Measurements from ENCODE around the gene ADNP2.
A peak's percentile ranks its signal among the peaks of the same experiment; 100 is the strongest.
"Not testable (repeated sequence)": the region's sequence is repeated elsewhere in the genome, so short reads cannot be mapped to it uniquely, and the experiment has no call there.

Gene ADNP2

DNA sequence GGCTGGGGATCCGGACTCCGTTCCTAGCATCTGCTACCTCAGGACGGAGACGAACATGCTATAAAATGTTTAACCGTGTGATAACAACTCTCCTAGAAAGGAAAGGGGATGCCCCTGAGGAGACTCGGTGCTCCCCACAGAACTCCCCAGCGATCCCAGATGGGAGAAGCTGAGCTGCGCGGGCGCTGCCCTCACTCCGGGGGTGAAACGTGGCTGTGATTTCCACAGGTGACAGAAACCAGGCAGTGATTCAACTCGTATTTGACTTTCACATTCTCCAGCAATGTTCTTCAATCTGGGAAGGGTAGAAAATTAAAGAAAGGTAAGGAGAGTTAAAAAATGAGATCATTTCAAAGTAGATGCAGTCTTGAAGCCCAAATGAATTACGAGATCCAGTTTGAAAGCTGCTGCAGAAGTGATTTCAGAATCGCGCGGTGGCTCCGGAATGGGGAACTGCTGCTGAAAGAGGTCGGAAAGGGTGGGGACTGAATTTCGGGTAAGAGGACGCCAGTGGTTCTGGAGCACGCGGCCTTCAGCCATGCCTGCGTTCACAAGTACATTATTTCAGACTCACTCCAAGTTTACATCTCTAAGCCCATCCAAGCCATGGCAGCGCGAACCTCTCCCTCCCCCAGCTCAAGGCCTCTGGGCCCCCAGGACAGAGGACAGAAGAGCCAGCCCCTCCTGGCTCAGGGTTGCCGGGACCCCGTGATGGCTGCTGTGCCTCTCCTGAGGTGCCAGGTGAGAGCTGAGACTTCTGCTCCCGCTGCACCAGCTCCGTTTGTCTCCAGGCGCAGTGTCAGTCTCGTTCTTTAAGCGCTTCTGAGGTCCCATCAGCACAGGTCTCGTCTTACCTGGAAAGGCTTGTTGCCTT is 39.5 kb downstream of the ADNP2 start:
- DNase-seq, result no peak

DNA sequence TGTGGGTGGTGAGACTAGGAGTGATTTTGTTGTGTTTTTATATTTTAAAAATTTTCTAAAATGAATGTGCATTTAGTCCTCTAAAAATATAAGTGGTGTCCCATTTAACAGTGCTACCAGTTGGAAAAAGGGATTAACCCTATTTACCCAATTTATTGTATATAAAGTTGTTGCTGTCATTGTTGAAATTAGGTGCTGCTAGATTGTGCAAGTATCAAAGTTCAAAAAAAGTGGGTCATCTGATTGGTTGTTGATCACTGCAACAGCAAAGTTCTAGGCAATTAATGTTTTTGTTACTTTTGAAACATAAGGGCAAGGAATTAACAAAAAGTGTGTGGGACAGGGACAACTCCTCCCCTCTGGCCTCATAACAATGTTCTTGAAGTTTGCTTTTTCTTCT is 40.6 kb downstream of the ADNP2 start:
- no peak for DNase-seq

DNA sequence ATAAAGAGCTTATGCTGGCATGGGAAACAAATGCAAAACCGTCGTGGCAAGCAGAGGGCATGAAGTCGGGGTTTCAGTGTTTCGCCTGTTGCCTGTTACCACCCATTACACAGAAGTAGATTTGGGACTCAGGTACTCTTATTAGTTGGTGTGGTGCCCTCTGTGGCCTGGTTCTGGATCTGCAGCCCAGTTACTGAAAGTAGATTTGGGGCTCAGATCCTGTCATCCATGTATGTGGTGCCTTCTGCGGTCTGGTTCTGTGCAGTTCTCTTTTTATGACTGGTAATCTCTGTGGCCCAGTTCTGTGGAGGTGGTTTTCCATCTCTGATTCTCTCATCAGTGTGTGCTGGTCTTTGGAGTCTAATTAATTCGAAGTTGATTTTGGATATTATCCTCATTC is 45.2 kb downstream of the ADNP2 start:
- peak; percentile 29 for DNase-seq

DNA sequence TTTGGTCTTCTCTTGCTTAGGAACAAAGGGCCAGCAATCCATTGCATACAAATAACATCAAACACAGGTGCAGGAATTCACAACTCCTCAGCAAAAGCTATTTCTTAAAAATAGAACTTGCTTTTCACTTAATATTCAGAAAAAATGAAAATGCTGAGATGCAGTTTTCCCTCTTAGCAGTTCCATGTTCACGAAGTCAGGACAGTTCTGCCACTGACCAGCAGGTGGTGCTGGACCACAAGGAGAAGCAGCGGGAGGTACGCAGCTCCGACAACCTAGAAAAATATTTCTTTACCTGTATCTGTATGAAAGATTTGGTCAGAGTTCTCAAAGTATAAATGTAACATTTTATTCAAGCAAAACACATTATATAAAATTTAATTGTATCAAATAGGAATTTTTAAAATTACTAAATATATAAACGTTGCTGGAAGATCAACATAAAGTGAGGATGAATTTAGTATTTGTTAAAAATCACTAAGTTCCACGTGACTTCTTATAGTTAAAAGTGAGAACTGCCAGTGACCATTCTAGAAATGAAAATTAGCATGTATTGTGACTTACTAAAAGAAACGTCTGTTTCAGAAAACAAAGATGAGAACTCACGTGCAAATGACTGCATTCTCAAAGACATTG is 48.8 kb downstream of the ADNP2 start:
- peak; percentile 71 for DNase-seq

DNA sequence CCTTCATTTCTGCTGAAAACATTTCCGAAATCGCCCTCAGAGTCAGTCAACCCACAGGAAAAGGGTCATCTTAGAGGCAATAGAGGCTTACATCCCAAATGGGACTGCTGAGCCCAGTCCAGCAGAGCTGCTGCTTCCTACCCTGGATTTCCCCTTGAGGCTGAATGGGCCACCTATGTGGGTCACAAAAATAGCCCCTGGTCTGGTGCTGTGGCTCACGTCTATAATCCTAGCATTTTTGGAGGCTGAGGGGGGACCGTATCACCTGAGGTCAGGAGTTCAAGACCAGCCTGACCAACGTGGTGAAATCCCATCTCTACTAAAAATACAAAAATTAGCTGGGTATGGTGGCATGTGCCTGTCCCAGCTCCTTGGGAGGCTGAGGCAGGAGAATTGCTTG is 49.3 kb downstream of the ADNP2 start:
- DNase-seq, result no peak

DNA sequence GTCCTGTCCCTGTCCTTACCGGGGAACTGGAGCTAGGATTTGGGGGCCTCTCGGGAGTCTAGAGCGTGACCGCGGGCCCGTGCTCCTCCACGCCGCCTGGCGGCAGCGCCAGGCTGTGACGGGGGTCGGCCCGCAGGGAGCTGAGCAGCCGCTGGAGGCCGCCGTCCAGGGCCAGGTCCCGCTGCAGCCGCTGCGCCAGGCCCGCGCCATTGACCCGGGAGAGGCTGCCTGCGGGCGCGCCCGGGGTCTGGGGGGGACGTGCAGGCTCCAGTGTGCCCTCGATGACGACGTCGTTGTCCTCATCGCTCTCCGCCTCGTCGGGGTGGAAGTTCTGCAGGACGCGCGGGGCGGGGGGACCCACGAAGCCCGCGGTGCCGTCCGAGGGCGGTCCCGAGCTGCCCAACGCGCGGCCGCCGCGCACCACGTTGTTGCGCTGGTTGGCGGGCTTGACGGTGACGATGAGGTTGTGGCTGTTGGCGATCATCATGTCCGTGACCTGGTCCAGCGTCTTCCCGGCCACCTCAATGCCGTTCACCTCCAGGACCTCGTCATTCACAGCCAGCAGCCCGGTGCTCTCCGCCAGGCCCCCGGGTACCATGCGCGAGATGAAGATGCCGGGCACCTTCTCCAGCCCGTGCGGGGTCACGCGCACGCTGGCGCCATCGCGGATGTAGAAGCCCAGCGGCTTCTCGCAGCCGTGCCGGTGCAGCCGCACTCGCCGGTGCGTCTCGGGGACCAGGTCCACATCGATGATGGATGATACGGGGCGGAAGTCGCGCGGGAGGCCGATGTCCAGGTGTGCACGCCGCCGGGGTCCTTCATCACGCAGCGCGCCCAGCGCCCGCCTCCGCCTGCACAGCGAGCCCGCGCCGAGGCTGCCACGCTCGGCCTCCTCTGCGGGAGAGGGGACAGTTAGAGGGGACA is 50.9 kb downstream of the ADNP2 start:
- DNase-seq, result peak; percentile 34

DNA sequence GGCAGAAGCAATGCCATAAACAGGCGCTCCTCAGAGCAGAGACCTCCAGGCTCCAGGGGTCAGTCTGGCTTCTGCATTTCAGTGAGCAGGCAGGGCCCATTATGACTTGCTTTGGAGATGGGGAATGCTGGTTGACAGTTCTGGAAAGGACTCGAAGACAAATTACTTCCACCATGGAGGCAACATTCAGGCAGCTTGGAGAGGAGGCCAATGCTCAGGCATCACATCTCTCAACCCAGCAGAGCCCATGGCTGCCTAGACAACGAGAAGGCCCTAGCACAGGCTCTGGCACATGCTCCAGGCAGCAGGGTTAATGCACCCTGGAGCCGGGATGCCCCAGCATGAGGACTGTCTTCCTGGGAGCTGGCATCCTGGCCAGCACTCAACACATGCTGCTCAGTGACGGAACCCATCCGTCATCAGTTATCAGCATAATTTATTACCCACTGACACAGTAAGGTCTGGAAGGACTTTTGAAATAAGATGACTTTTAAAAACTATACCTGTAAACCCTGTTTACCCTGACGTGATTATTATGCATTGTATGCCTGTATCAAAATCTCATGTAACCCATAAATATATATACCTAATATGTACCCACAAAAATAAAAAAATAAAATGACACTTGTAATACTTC is 52.8 kb downstream of the ADNP2 start:
- no peak for DNase-seq

DNA sequence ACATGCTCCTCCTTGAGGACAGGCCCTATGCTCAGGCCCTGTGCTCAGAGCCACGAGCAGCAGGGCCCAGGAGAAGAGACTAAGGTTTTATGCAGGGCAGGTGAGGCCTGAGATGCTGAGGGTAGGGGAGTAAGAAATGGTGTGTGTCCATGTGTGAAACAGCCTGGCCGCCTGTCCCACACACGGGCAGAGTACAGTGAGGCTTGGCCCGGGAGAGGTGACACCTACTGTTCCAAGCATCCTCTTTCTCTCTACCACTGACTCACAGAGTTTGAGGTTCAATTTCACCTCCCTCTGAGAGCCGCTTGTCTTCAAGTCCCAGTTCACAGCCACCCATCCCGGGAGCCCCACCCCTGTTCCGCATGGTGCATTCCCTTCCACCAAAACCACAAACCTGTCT is 54.1 kb downstream of the ADNP2 start:
- no peak for DNase-seq

DNA sequence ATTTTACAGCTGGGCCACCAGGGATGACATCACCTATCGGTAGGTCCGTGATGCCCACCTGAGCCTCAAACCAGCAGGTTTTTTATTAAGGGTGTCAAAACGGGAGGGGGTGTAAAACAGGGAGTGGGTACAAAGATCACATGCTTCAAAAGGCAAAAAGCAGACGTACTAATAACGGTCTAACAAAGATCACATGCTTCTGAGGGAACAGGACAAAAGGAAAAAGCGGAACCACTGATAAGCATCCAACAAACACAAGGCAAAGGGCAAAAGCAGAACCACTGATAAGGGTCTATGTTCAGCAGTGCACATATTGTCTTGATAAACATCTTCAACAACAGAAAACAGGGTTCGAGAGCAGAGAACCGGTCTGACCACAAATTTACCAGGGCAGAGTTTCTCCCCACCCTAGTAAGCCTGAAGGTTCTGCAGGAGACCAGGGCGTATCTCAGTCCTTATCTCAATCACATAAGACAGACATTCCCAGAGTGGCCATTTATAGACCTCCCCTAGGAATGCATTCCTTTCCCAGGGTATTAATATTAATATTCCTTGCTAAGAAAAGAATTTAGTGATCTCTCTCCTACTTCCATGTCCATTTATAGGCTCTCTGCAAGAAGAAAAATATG is 55.8 kb downstream of the ADNP2 start:
- not testable (repeated sequence) for DNase-seq

DNA sequence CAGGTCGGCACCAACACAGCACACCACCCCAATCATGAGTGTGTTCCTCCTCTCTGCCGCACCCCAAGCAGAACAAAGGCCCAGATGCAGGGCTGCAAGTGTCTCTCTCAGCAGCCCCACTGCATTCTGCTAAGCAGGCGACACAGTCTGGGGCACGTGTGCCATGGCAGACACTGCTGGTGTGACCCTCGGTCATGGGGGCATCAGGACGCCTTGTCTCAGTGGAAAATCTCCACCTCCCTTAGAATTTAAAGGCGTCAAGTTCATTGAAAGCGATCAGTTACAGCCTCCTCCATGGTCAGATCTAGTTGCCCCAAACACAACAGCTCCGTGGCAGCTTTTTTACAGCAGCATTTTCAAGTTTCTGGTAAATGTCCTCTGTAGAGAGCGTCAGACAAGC is 57.2 kb downstream of the ADNP2 start:
- DNase-seq, result no peak

DNA sequence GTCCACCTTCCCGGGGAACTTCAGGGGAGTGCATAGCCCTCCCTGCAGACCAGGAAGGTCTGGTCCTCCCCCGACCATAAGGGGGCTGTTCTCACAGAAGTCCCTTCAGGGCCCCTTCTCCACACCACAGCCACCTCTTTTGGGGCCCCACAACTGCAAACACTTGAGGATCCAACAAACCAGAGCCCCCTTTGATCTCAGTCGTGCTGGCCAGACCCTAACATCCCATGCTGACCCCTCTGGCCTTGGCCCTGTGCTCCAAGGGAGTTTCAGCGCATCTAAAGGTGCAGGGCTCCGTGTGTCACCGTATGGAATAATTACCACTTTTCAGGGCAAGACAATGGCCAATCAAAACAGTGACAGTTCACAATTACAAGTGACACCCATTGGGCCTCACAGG is 57.7 kb downstream of the ADNP2 start:
- DNase-seq, result no peak

DNA sequence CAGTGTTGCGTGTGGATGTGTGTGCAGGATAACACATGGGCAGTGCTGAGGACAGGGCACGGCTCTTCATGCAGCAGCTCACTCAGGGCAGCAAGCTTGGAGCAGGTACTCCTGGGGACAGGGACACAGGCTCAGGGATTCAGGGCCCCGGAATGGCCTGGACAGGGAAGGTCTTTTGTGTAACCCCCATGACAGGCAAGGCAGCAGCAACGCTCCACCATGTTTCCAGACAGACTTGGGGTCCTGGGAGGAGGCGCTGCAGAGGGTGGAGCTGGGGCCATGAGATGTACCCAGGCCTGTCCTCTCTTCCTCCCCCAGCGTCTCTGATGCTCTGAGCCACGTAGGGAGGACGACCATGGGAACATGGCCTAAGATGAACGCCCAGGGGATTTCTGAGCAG is 58.3 kb downstream of the ADNP2 start:
- no peak for DNase-seq

DNA sequence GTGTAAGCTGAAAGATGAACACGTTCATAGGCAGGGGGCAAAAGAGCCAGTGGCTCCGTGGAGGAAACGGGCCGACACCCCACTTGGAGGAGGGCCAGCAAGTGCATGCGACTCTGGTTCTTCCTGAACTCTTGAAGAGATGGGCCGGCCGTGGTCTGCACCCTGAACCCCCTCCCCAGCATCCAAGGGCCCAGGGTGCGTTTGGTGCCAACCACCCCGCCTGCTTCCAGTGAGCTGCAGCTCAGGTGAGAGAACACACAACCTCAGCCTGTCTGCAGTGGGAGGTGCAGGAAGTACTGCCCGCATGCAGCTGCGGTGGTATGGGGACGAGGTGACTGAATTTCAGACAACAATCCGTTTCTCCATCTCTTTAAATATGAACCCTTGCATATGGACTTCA is 58.9 kb downstream of the ADNP2 start:
- no peak for DNase-seq

DNA sequence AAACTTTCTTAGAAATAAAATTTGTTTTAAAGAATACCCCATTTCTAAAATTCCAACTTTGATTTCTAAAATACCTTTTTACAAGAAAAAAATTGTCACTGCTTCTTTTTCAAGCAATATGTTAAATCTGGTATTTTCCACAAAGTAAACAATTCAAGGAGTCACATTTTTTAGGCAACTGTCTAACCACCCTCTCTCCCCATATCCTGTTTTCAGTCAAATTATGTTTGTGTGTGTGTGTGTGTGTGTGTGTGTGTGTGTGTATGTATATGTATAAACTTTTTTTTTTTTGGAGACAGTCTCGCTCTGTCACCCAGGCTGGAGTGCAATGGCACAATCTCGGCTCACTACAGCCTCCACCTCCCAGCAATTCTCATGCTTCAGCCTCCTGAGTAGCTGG is 59.3 kb downstream of the ADNP2 start:
- DNase-seq, result no peak

DNA sequence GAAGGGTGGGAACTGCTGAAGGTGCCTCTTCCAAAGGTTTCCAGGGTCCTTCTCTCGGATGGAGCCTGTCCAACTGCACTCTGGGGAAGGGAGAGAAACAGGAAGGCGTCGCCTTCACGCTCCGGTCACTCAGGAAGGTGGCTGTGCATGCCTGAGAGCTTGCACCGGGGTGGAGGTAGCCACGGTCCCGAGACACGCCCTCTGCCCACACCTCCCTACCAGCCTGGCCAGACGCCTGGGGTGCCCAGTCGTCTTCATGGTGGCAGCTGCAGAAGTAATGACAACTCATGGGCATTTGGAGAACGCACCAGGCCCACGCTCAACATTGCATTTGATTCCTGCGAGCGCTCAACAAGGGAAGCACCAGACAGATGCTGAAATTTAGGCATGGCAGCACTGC is 59.9 kb downstream of the ADNP2 start:
- no peak for DNase-seq

DNA sequence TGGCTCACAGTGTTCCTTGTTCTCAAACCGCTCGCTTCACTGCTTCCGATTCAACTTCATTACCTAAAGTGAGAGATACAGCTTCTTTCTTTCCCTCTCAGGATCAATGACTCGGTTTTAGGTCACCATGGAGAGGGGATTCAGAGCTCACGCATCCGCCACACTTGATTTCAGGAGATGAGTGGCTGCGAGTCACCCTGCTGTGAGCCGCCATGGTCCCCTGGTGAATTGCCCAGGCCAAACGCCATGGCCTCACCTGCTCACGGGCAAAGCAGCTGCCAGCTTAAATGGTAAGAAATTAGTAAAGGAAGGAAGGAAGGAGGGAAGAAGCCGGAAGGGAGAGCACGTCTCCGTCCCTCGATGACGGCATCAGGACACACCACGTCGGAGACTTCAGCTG is 60.5 kb downstream of the ADNP2 start:
- no peak for DNase-seq

DNA sequence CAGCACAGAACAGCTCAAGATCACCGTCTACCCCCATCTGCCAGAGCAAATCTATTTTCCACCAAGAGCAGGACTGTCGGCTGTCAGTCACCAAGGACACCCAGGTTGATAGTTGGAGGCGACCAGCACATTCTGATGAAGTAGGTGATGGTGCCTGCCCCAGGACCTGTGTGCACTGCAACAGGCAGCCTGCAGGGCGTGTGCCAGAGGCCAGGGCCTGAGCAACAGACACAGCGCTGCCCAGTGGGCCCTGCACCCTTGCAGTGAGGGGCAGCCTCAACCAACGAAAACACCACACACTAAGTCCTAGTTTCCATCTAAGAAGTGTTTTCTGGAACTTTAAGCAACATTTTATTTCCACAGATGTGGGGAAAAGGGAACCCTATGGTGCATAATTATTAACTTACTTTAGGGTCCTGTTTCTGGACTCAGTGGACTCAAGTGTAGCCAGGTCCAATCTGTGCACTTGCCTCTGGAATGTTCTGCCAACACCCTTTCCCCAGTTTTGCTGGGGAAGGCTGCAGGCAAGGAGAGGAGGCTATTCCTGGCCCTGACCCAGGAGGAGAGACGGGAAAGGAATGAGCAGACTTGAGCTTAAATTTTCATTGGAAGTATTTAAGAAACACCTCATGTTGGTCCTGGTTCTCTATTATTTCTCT is 61.5 kb downstream of the ADNP2 start:
- no peak for DNase-seq

DNA sequence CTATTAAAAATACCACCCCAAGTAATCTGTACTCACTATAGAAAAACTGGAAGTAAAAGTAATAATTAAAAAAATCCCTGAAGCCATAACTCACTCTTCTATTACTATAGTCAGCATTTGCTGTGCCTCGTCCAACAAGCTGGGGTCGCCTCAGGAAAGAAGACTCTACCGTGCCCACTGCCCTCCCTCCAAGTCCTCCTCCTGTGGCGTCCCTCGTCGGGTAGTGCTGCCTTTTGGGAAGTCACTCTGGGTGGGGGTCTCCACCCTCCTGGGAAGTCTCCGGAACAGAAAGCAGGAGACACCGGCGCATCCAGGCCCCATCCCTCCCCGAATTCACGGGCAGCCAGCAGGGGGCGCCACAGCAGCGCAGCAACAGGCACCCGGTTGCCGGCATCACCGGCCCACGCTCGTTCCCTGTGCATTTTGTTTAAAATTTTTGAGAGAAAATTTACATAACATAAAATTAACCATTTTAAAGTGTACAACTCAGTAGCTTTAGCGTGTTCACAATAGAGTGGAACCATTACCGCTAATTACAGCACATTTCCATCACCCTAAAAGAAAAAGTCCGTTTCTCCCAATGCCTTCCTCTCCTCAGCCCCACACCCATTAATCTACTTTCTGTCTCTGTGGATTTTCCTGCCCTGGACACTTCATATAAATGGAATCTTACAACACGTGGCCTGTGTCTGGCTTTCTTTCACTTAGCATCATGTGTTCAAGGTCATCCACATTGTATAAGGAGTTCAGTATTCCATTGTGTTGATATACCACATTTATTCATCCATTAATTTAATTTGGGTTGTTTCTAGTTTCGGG is 62.2 kb downstream of the ADNP2 start:
- peak; percentile 36 for DNase-seq

DNA sequence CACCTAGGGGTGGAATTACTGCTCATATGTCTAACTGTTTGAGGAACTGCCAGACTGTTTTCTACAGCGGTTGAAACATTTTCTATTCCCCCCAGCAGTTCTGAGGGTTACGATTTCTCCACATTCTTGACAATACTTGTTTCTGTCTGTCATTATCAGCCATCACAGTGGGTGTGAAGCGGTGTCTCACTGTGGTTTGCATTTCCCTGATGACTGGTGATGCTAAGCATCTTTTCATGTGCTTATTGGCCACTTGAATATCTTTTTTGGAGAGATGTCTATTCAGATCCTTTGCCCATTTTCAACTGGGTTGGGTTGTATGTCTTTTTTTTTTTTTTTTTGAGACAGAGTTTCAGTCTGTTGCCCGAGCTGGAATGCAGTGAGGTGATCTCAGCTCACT is 63.0 kb downstream of the ADNP2 start:
- DNase-seq, result no peak

DNA sequence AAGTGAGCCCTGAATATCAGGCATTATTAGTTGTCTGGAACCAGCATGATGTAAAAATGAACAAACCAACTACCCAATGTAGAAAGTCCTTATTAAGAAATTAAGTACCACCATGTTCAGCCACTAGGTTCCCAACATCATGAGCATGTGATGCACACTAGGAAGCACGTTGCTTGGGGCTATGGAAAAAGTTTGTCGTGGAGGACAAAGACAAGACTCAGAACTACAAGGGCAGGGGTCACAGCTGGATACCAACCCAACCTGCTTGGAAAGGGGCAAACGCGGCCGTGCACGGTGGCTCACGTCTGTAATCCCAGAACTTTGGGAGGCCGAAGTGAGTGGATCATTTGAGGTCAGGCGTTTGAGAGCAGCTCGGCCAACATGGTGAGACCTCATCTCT is 64.0 kb downstream of the ADNP2 start:
- no peak for DNase-seq
